OCI-LY1 (cell line): ENCODE measurements around the gene NUDT16.

ENCODE experiments used
- CTCF ChIP-seq: fragments of 200-600 bp; sonication (generic), shearing (Covaris generic); IDR thresholded peaks from 2 replicates; pipeline ENCODE4 v1.5.1; 2017; ENCODE audit warnings: mild to moderate bottlenecking, antibody characterized with exemption, low read length, moderate library complexity, mixed read lengths
- EZH2 ChIP-seq: fragments of 200-600 bp; sonication (generic), shearing (Covaris generic); IDR thresholded peaks from 2 replicates; pipeline ENCODE4 v1.8.0; 2017; ENCODE audit warnings: borderline replicate concordance, mixed run types, mild to moderate bottlenecking, antibody characterized with exemption, low read length, moderate library complexity, mixed read lengths

GRCh38 chr3:131403216-131403895 is 21.8 kb downstream of the NUDT16 start:
- TF ChIP-seq CTCF (no peak), EZH2 (no peak)
